ENCODE results near the gene RALY. TPM values are rescaled to one million over a fixed set of nuclear protein-coding genes. Genes with fewer than 3 reads are reported as not detected.

Gene RALY
- total RNA-seq, 1 experiment from 2014 or later, result 164 TPM

- in situ Hi-C loops (cut with HindIII; ENCODE audit: low pct_unique_long_range_greater_than_20kb, low sequenced_read_pairs) (no loop called here), intact Hi-C loops (cut with micrococcal nuclease; ENCODE audit: unreplicated experiment) (no loop called here)
- DNase-seq (ENCODE audit: low read depth, low spot score), result no peak
- POLR2A ChIA-PET, result no interaction called here
- Histone ChIP-seq H3K4me1 (ENCODE audit: control insufficient read depth, insufficient read depth, low read length) (peaks cover 10% of the 10 kb centered on the region; the same call in 1 of the 2 replicates), H3K4me3 (ENCODE audit: low read depth in 2 of 2, low read length in 2 of 2) (no peak overlapping the region), H3K9me3 (ENCODE audit: control insufficient read depth, insufficient read depth, low read depth, low read length) (no peaks in the 10 kb centered on the region), H3K36me3 (ENCODE audit: control insufficient read depth, insufficient read depth, low read length) (no peaks in the 10 kb centered on the region), H3K27ac (ENCODE audit: low read length) (no peak overlapping the region), H3K27me3 (ENCODE audit: control insufficient read depth, insufficient read depth, low read length) (no peaks in the 10 kb centered on the region)
- ATAC-seq, result no peak
- no peak for TF ChIP-seq TCF7L2 (IDR thresholded peaks at IDR 0.05; ENCODE audit: low read depth, low read length)
- no peak for TF ChIP-seq POLR2AphosphoS5 (IDR thresholded peaks at IDR 0.05; ENCODE audit: low read depth, low read length)
- no TSS peak for BruUV-seq (replicated peaks)
- CTCF ChIA-PET, result no interaction called here
These were observed 23.9 kb downstream of the RALY start for GRCh38 chr20:34017610-34018009.

GRCh38 chr20:34018166-34018565 lies 24.5 kb downstream of the RALY start:
- POLR2A ChIA-PET, result no interaction called here
- Histone ChIP-seq H3K4me1 (ENCODE audit: control insufficient read depth, insufficient read depth, low read length) (peaks cover 10% of the 10 kb centered on the region; the same call in 1 of the 2 replicates), H3K36me3 (ENCODE audit: control insufficient read depth, insufficient read depth, low read length) (no peaks in the 10 kb centered on the region), H3K9me3 (ENCODE audit: control insufficient read depth, insufficient read depth, low read depth, low read length) (no peaks in the 10 kb centered on the region), H3K27me3 (ENCODE audit: control insufficient read depth, insufficient read depth, low read length) (no peaks in the 10 kb centered on the region), H3K27ac (ENCODE audit: low read length) (no peak overlapping the region), H3K4me3 (ENCODE audit: low read depth in 2 of 2, low read length in 2 of 2) (no peak overlapping the region)
- no peak for DNase-seq (ENCODE audit: low read depth, low spot score)
- BruUV-seq (replicated peaks), result no TSS peak
- TF ChIP-seq TCF7L2 (IDR thresholded peaks at IDR 0.05; ENCODE audit: low read depth, low read length), result no peak
- TF ChIP-seq CTCF (IDR thresholded peaks at IDR 0.05), result no peak
- TF ChIP-seq POLR2AphosphoS5 (IDR thresholded peaks at IDR 0.05; ENCODE audit: low read depth, low read length), result no peak
- no peak for TF ChIP-seq REST (IDR thresholded peaks at IDR 0.05; ENCODE audit: insufficient read depth in 1 of 2, low read depth in 2 of 2, low read length in 1 of 2)
- no peak for TF ChIP-seq SIN3A (IDR thresholded peaks at IDR 0.05; ENCODE audit: borderline replicate concordance, insufficient read depth, low read depth, low read length)
- no peak for ATAC-seq
- in situ Hi-C loops (cut with HindIII; ENCODE audit: low pct_unique_long_range_greater_than_20kb, low sequenced_read_pairs), result no loop called here
- CTCF ChIA-PET, result no interaction called here
- intact Hi-C loops (cut with micrococcal nuclease; ENCODE audit: unreplicated experiment), result no loop called here

- Histone ChIP-seq H3K4me3 (ENCODE audit: low read depth in 2 of 2, low read length in 2 of 2) (no peak overlapping the region), H3K27ac (ENCODE audit: low read length) (no peak overlapping the region), H3K27me3 (ENCODE audit: control insufficient read depth, insufficient read depth, low read length) (no peaks in the 10 kb centered on the region), H3K9me3 (ENCODE audit: control insufficient read depth, insufficient read depth, low read depth, low read length) (no peaks in the 10 kb centered on the region), H3K4me1 (ENCODE audit: control insufficient read depth, insufficient read depth, low read length) (peaks cover 21% of the 10 kb centered on the region), H3K36me3 (ENCODE audit: control insufficient read depth, insufficient read depth, low read length) (no peaks in the 10 kb centered on the region)
- POLR2A ChIA-PET, result interaction anchor here (0.6 kb wide), 1 partner anchor 13 kb away, joined by 3 read pairs; no protein-coding TSS in a partner anchor
- CTCF ChIA-PET, result interaction anchor here (0.7 to 1.2 kb wide), 4 partner anchors 9 to 159 kb away, joined by 3 to 6 read pairs (median 3); no protein-coding TSS in a partner anchor
- TF ChIP-seq CTCF (IDR thresholded peaks at IDR 0.05) (peak; percentile 68), REST (IDR thresholded peaks at IDR 0.05; ENCODE audit: insufficient read depth in 1 of 2, low read depth in 2 of 2, low read length in 1 of 2) (no peak)
- in situ Hi-C loops (cut with HindIII; ENCODE audit: low pct_unique_long_range_greater_than_20kb, low sequenced_read_pairs) (no loop called here), intact Hi-C loops (cut with micrococcal nuclease; ENCODE audit: unreplicated experiment) (no loop called here)
- ATAC-seq (peak; percentile 73), DNase-seq (ENCODE audit: low read depth, low spot score) (peak; percentile 13)
- no TSS peak for BruUV-seq (replicated peaks)
These were observed 28.6 kb downstream of the RALY start for GRCh38 chr20:34022151-34022838.
